Measurements from ENCODE around the gene CCSER1. TPM values are rescaled to one million over a fixed set of nuclear protein-coding genes. Genes with fewer than 3 reads are reported as not detected.
"Not testable (repeated sequence)": the region's sequence is repeated elsewhere in the genome, so short reads cannot be mapped to it uniquely, and the experiment has no call there.

Gene CCSER1
- total and polyA plus RNA-seq, 2 donors (not counting 1 experiment from before 2014, with no cell fraction given) = under 0.01 TPM; not detected in 1

- H3K4me1 ChIP-seq (ENCODE audit: control insufficient read depth, extremely low read depth, insufficient read depth, low read length) = no peaks in the 10 kb centered on the region
- no peaks in the 10 kb centered on the region for H4K20me1 ChIP-seq (ENCODE audit: control insufficient read depth, extremely low read depth, insufficient read depth, low read length)
- DNase-seq (ENCODE audit: low read depth in 2 of 2) = no peak
- no peaks in the 10 kb centered on the region for H3K27me3 ChIP-seq (ENCODE audit: control insufficient read depth, insufficient read depth, low read length)
- no peak overlapping the region for H3K4me3 ChIP-seq (replicated peaks in 1 of 4; ENCODE audit: control extremely low read depth in 1 of 4, insufficient read depth in 1 of 4, low read depth in 3 of 4, low read length in 4 of 4)
- no peak overlapping the region for H3K27ac ChIP-seq (ENCODE audit: insufficient read depth, low read length)
- no peaks in the 10 kb centered on the region for H3K79me2 ChIP-seq (ENCODE audit: control insufficient read depth, insufficient read depth, low read length)
- TF ChIP-seq EZH2 (IDR thresholded peaks at IDR 0.05; ENCODE audit: low read length, missing control alignments) (no peak), CTCF (conservative IDR thresholded peaks at IDR 0.05 in 1 of 2, IDR thresholded peaks at IDR 0.05 in 1 of 2; ENCODE audit: low read depth in 1 of 2, low read length in 2 of 2) (no peak)
- no peaks in the 10 kb centered on the region for H3K36me3 ChIP-seq (ENCODE audit: control insufficient read depth, insufficient read depth, low read length)
- no peaks in the 10 kb centered on the region for H3K9me3 ChIP-seq (ENCODE audit: control insufficient read depth, insufficient read depth, low read depth, low read length)
- H2AFZ ChIP-seq (ENCODE audit: low read length) = no peak overlapping the region
- no peak overlapping the region for H3K9ac ChIP-seq (ENCODE audit: insufficient read depth, low read length)
- H3K4me2 ChIP-seq (ENCODE audit: extremely low read depth, insufficient read depth, low read length) = no peak overlapping the region
These were observed 710.0 kb downstream of the CCSER1 start for GRCh38 chr4:90837241-90837640.

DNA sequence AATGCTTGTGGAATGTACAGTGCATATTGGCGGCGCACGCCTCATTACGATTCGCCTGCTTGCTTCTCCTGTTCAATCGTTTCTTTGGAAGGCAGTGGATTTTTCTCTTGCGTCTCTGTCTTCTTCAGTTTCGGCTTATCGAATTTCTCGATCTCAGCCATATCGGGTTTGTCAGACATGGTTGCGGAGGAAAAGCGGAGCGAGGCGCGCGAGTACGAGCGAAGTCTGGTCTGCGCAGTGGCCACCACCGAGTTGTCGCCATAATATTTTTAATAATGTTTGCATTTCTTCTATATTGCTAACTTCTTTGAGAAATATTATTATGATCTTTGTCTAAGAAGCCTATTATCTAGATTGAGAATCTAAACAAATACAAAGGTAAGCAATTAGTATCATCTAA, 711.7 kb downstream of the CCSER1 start:
- H2AFZ ChIP-seq (ENCODE audit: low read length); H3K27ac ChIP-seq (ENCODE audit: insufficient read depth, low read length); DNase-seq (ENCODE audit: low read depth in 2 of 2): not testable (repeated sequence)

GRCh38 chr4:90840291-90840690, 713.1 kb downstream of the CCSER1 start:
- Histone ChIP-seq H3K27me3 (ENCODE audit: control insufficient read depth, insufficient read depth, low read length) (no peaks in the 10 kb centered on the region), H3K79me2 (ENCODE audit: control insufficient read depth, insufficient read depth, low read length) (no peaks in the 10 kb centered on the region), H3K27ac (ENCODE audit: insufficient read depth, low read length) (no peak overlapping the region), H3K4me1 (ENCODE audit: control insufficient read depth, extremely low read depth, insufficient read depth, low read length) (no peaks in the 10 kb centered on the region), H3K9me3 (ENCODE audit: control insufficient read depth, insufficient read depth, low read depth, low read length) (no peaks in the 10 kb centered on the region), H4K20me1 (ENCODE audit: control insufficient read depth, extremely low read depth, insufficient read depth, low read length) (no peaks in the 10 kb centered on the region), H3K4me2 (ENCODE audit: extremely low read depth, insufficient read depth, low read length) (no peak overlapping the region), H3K4me3 (replicated peaks in 1 of 4; ENCODE audit: control extremely low read depth in 1 of 4, insufficient read depth in 1 of 4, low read depth in 3 of 4, low read length in 4 of 4) (no peak overlapping the region), H2AFZ (ENCODE audit: low read length) (no peak overlapping the region), H3K9ac (ENCODE audit: insufficient read depth, low read length) (no peak overlapping the region), H3K36me3 (ENCODE audit: control insufficient read depth, insufficient read depth, low read length) (no peaks in the 10 kb centered on the region)
- TF ChIP-seq CTCF (conservative IDR thresholded peaks at IDR 0.05 in 1 of 2, IDR thresholded peaks at IDR 0.05 in 1 of 2; ENCODE audit: low read depth in 1 of 2, low read length in 2 of 2) (no peak), EZH2 (IDR thresholded peaks at IDR 0.05; ENCODE audit: low read length, missing control alignments) (no peak)
- no peak for DNase-seq (ENCODE audit: low read depth in 2 of 2)

More for the DNA sequence above, 711.7 kb downstream of the CCSER1 start:
- not testable (repeated sequence) for H3K27me3 ChIP-seq (ENCODE audit: control insufficient read depth, insufficient read depth, low read length); H3K9ac ChIP-seq (ENCODE audit: insufficient read depth, low read length); H4K20me1 ChIP-seq (ENCODE audit: control insufficient read depth, extremely low read depth, insufficient read depth, low read length); H3K4me1 ChIP-seq (ENCODE audit: control insufficient read depth, extremely low read depth, insufficient read depth, low read length); H3K79me2 ChIP-seq (ENCODE audit: control insufficient read depth, insufficient read depth, low read length); H3K4me3 ChIP-seq (replicated peaks in 1 of 4; ENCODE audit: control extremely low read depth in 1 of 4, insufficient read depth in 1 of 4, low read depth in 3 of 4, low read length in 4 of 4); H3K9me3 ChIP-seq (ENCODE audit: control insufficient read depth, insufficient read depth, low read depth, low read length); H3K4me2 ChIP-seq (ENCODE audit: extremely low read depth, insufficient read depth, low read length); H3K36me3 ChIP-seq (ENCODE audit: control insufficient read depth, insufficient read depth, low read length)

Measured in fibroblast of lung (primary cell).